ENCODE results near the gene HMHB1. TPM values are rescaled to one million over a fixed set of nuclear protein-coding genes. Genes with fewer than 3 reads are reported as not detected.

The HMHB1 gene
- total RNA-seq, 1 experiment from 2014 or later, result not detected

DNA sequence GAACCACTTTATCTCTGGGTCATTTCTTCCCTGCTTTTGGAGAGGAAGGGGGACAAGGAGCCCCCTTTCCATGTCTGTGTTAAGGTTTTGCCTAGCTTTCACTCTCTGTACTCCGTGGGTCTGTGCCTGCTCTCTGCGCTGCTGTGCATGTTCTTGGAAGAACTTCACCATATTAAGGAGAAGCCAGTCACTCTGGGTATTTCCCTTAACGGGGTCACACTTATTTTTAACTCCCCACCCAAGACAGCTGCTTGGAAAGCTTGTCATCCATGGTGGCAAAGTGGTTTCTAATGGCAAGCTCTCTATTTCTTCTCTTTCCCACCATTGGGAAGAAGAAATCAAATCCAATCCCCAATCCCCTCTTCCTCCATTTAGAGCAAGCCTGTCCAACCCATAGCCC is 44.8 kb upstream of the HMHB1 start:
- no peak overlapping the region for H3K18ac ChIP-seq (ENCODE audit: insufficient read length, low read depth, low read length)
- H3K14ac ChIP-seq (ENCODE audit: insufficient read depth, low read length), result no peak overlapping the region
- H3K23me2 ChIP-seq (ENCODE audit: insufficient read length, low read depth, low read length, poor library complexity, severe bottlenecking), result no peaks in the 10 kb centered on the region
- Mint-ChIP-seq H3K9me3 (no peaks in the 10 kb centered on the region; a peak in 1 of 5 replicates), H3K4me1 (peaks cover 3 to 4% of the 10 kb centered on the region in 2 experiments; a peak in 2 of 4 replicates), H3K27me3 (ENCODE audit: low read depth) (no peaks in the 10 kb centered on the region; the same call in 1 of the 2 replicates), H3K4me3 (no peak overlapping the region), H3K36me3 (ENCODE audit: insufficient read depth in 1 of 3, low read depth in 3 of 3) (no peaks in the 10 kb centered on the region), H3K27ac (peak overlapping the region in 1 of 3 experiments; percentile 85; a peak in 1 of 7 replicates)
- H3K4me1 ChIP-seq (ENCODE audit: insufficient read depth, low read length), result no peaks in the 10 kb centered on the region
- no peaks in the 10 kb centered on the region for H3K79me1 ChIP-seq (ENCODE audit: insufficient read depth, low read depth, low read length, poor library complexity, severe bottlenecking)
- no peak for DNase-seq
- no peak overlapping the region for H4K91ac ChIP-seq (ENCODE audit: insufficient read length, low read depth, low read length)
- no peaks in the 10 kb centered on the region for H4K20me1 ChIP-seq (ENCODE audit: control insufficient read depth, insufficient read depth, insufficient read length)
- H3K27me3 ChIP-seq (ENCODE audit: insufficient read depth, low read length), result no peaks in the 10 kb centered on the region
- H3K9me3 ChIP-seq (ENCODE audit: control insufficient read depth, low read depth, low read length), result no peaks in the 10 kb centered on the region
- H2BK15ac ChIP-seq (ENCODE audit: low read depth, low read length), result no peak overlapping the region
- no peak overlapping the region for H2BK20ac ChIP-seq (ENCODE audit: low read depth, low read length, poor library complexity, severe bottlenecking)
- no peak overlapping the region for H2AK5ac ChIP-seq (ENCODE audit: insufficient read length, low read length)
- H3T11ph ChIP-seq (ENCODE audit: low read length), result no peak overlapping the region
- no peak overlapping the region for H3K4me2 ChIP-seq (ENCODE audit: insufficient read depth, insufficient read length, low read length)
- no peak overlapping the region for H3K27ac ChIP-seq (ENCODE audit: insufficient read length, low read depth, low read length)
- WGBS (ENCODE audit: extremely low coverage, insufficient read length, low lambda C conversion rate), result no CpG with 5 or more reads among the region's 3 CpGs
- H2BK12ac ChIP-seq (ENCODE audit: insufficient read length, low read depth, low read length), result no peak overlapping the region
- H3K23ac ChIP-seq (ENCODE audit: insufficient read length, low read depth, low read length), result no peak overlapping the region
- H4K8ac ChIP-seq (replicated peaks; ENCODE audit: insufficient read length, low read depth, low read length), result no peak overlapping the region
- no peak overlapping the region for H3K56ac ChIP-seq (ENCODE audit: insufficient read length, low read depth, low read length)
- no peak overlapping the region for H2AFZ ChIP-seq (ENCODE audit: low read length)
- H2BK5ac ChIP-seq (ENCODE audit: insufficient read length, low read length), result no peak overlapping the region
- no peak overlapping the region for H3K4ac ChIP-seq (ENCODE audit: low read depth, low read length)
- H4K5ac ChIP-seq (ENCODE audit: insufficient read length, low read depth, low read length), result no peak overlapping the region
- TF ChIP-seq CTCF (conservative IDR thresholded peaks at IDR 0.05), result no peak
- no peak overlapping the region for H2BK120ac ChIP-seq (ENCODE audit: low read depth, low read length, poor library complexity, severe bottlenecking)
- no peak overlapping the region for H3K9ac ChIP-seq (ENCODE audit: extremely low read depth, insufficient read length, low read length)
- H3K79me2 ChIP-seq (ENCODE audit: insufficient read depth, low read length), result no peaks in the 10 kb centered on the region

Measured in H9 (cell line).